NCI-H1694 treated with DMSO at 0.1 percent for 48 hours (cell line): ENCODE data around the gene ZNF761.
A peak's percentile ranks its signal among the peaks of the same experiment; 100 is the strongest.
"Not testable (repeated sequence)": the region's sequence is repeated elsewhere in the genome, so short reads cannot be mapped to it uniquely, and the experiment has no call there.

ENCODE experiments used
- DNase-seq: peaks from one replicate; lab custom pipeline; 2025; lab: John Stamatoyannopoulos, UW

ZNF761 gene

GRCh38 chr19:53431399-53432087 is at the start of gene ZNF761:
TSS of gene ZNF761 (plus strand) at chr19:53431984. CDS start at chr19:53447269, 15,285 bp downstream.
- DNase-seq: peak; percentile 71

GRCh38 chr19:53388168-53388567 is 43.6 kb upstream of the ZNF761 start:
- no peak for DNase-seq

GRCh38 chr19:53388904-53389303 is 42.9 kb upstream of the ZNF761 start:
- no peak for DNase-seq

GRCh38 chr19:53389571-53389970 is 42.2 kb upstream of the ZNF761 start:
- DNase-seq: no peak

- no peak for DNase-seq
Observed at GRCh38 chr19:53389978-53390377, 41.8 kb upstream of the ZNF761 start.

- no peak for DNase-seq
Observed at GRCh38 chr19:53394522-53394973, 37.2 kb upstream of the ZNF761 start.

- peak; percentile 63 for DNase-seq
Observed at GRCh38 chr19:53394974-53395839, 36.6 kb upstream of the ZNF761 start, which contains the start of gene ZNF765. TSS of gene ZNF765 (plus strand) at chr19:53395149. CDS start at chr19:53398016, 2,867 bp downstream.

- DNase-seq: not testable (repeated sequence)
Observed at GRCh38 chr19:53395840-53396524, 35.8 kb upstream of the ZNF761 start.

GRCh38 chr19:53396525-53396868 is 35.3 kb upstream of the ZNF761 start:
- no peak for DNase-seq

- DNase-seq: not testable (repeated sequence)
Observed at GRCh38 chr19:53397918-53398317, 33.9 kb upstream of the ZNF761 start.

- DNase-seq: no peak
Observed at GRCh38 chr19:53409505-53410204, 22.1 kb upstream of the ZNF761 start.

GRCh38 chr19:53420520-53421315 is 11.1 kb upstream of the ZNF761 start:
- DNase-seq: not testable (repeated sequence)

- no peak for DNase-seq
Observed at GRCh38 chr19:53422551-53422950, 9.2 kb upstream of the ZNF761 start.

- not testable (repeated sequence) for DNase-seq
Observed at GRCh38 chr19:53423074-53423473, 8.7 kb upstream of the ZNF761 start.

- DNase-seq: not testable (repeated sequence)
Observed at GRCh38 chr19:53423680-53424079, 8.1 kb upstream of the ZNF761 start.

GRCh38 chr19:53424968-53425597 is 6.7 kb upstream of the ZNF761 start:
- DNase-seq: peak; percentile 48

- DNase-seq: no peak
Observed at GRCh38 chr19:53432088-53432661, 391 bp downstream of the ZNF761 start.

- DNase-seq: not testable (repeated sequence)
Observed at GRCh38 chr19:53443809-53444208, 12.0 kb downstream of the ZNF761 start.

GRCh38 chr19:53447196-53447595 is 15.4 kb downstream of the ZNF761 start:
- not testable (repeated sequence) for DNase-seq

- no peak for DNase-seq
Observed at GRCh38 chr19:53455828-53456227, 24.0 kb downstream of the ZNF761 start.
